ENCODE results near the gene ZNF57. TPM values are rescaled to one million over a fixed set of nuclear protein-coding genes. Genes with fewer than 3 reads are reported as not detected.

ZNF57 gene
- total RNA-seq (2.1 and 4.1 TPM in 2 replicates), polyA plus RNA-seq (4.4 and 5.4 TPM in 2 replicates)

DNA sequence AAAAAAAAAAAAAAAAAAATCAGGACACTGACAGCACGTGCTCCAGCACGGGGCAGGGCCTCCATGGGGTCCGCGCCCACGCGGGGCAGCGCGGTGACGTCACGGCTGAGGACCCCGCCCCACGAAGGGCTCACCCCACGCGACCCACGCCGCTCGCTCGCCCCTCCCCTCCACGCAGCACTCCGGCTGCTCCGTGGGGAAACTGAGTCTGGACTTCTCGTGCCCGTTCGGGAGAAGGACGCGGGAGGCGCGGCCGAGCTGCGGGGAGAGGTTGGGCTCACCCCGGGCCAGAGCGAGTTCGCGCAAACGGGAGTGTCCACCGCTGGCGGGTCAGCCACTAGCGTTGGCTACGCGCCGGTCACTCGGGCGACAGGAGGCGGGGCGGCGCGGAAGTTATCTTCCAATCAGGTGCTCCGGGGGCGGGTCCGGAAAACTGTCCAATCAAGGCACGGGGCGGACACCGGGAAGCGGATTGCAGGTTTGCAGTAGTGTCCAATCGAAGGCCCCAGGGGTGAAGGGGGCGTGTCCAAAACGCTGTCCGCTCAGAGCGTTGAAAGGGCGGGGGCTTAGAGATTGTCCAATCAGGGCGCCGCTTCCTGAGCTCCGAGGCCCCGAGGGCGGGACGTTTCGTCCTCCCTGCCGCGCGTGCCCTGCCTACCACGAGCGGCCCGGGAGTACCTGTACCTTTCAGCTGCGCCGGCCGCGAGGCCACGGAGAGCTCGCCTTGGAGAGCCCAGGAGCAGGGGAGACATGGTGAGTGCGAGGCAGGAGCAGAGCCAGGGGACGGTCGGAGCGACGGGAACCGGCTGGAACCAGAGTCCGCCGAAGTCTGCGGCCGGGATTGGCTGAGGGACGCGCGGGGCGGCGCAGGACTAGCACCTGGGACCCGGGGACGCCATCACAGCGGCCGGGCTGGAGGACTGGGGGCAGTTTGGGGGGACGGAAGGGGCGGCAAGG is at the start of gene ZNF57:
ZNF57 (plus strand) TSS at position 633 of the 957 bp plus-strand sequence; CDS start at position 751, 118 bp downstream.
- H3K27ac ChIP-seq = peak within 1 kb of the TSS; percentile 69
- TF ChIP-seq, protein P1, sequence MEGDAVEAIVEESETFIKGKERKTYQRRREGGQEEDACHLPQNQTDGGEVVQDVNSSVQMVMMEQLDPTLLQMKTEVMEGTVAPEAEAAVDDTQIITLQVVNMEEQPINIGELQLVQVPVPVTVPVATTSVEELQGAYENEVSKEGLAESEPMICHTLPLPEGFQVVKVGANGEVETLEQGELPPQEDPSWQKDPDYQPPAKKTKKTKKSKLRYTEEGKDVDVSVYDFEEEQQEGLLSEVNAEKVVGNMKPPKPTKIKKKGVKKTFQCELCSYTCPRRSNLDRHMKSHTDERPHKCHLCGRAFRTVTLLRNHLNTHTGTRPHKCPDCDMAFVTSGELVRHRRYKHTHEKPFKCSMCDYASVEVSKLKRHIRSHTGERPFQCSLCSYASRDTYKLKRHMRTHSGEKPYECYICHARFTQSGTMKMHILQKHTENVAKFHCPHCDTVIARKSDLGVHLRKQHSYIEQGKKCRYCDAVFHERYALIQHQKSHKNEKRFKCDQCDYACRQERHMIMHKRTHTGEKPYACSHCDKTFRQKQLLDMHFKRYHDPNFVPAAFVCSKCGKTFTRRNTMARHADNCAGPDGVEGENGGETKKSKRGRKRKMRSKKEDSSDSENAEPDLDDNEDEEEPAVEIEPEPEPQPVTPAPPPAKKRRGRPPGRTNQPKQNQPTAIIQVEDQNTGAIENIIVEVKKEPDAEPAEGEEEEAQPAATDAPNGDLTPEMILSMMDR (IDR thresholded peaks at IDR 0.05; ENCODE audit: low read depth, low read length) = no peak
- H3K9me3 ChIP-seq (ENCODE audit: low read depth) = no peaks in the 10 kb centered on the region
- H3K4me1 ChIP-seq (ENCODE audit: low read depth) = no peaks in the 10 kb centered on the region
- DNase-seq (ENCODE audit: low read depth in 1 of 2, low spot score in 1 of 2) = peak; percentile 100
- H3K4me3 ChIP-seq = peak within 1 kb of the TSS; percentile 94
- H3K27me3 ChIP-seq = no peaks in the 10 kb centered on the region
- no peaks in the 10 kb centered on the region for H3K36me3 ChIP-seq

DNA sequence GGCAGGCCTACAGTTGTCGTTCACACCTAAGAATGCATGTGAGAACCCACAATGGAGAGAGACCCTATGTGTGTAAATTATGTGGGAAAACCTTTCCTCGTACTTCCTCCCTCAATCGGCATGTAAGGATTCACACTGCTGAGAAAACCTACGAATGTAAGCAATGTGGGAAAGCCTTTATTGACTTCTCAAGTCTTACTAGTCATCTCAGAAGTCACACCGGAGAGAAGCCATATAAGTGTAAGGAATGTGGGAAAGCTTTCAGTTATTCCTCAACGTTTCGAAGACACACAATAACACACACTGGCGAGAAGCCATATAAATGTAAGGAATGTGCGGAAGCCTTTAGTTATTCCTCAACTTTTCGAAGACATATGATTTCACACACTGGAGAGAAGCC is 48.1 kb upstream of the ZNF57 start:
- H3K36me3 ChIP-seq = peaks cover 38% of the 10 kb centered on the region

DNA sequence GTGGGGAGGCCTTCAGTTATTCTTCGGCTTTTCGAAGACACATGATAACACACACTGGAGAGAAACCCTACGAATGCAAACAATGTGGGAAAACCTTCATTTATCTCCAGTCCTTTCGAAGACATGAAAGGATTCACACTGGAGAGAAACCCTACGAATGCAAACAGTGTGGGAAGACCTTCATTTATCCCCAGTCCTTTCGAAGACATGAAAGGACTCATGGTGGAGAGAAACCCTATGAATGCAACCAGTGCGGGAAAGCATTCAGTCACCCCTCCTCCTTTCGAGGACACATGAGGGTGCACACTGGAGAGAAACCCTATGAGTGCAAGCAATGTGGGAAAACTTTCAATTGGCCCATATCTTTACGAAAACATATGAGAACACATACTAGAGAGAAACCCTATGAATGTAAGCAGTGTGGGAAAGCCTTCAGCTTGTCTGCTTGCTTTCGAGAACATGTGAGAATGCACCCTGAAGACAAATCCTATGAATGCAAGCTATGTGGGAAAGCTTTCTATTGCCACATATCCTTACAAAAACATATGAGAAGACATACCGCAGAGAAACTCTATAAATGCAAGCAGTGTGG is 47.6 kb upstream of the ZNF57 start:
- no peak for DNase-seq (ENCODE audit: low read depth in 1 of 2, low spot score in 1 of 2)
- H3K27ac ChIP-seq = no peak overlapping the region
- no peak overlapping the region for H3K4me3 ChIP-seq
- peaks cover 38% of the 10 kb centered on the region for H3K36me3 ChIP-seq
- H3K4me1 ChIP-seq (ENCODE audit: low read depth) = no peaks in the 10 kb centered on the region
- H3K9me3 ChIP-seq (ENCODE audit: low read depth) = peaks cover 19% of the 10 kb centered on the region
- TF ChIP-seq, protein P1 (IDR thresholded peaks at IDR 0.05; ENCODE audit: low read depth, low read length) = no peak
- H3K27me3 ChIP-seq = no peaks in the 10 kb centered on the region

More for the DNA sequence above, 48.1 kb upstream of the ZNF57 start:
- DNase-seq (ENCODE audit: low read depth in 1 of 2, low spot score in 1 of 2) = no peak
- TF ChIP-seq, protein P1 (IDR thresholded peaks at IDR 0.05; ENCODE audit: low read depth, low read length) = no peak
- Histone ChIP-seq H3K9me3 (ENCODE audit: low read depth) (peaks cover 19% of the 10 kb centered on the region), H3K4me1 (ENCODE audit: low read depth) (no peaks in the 10 kb centered on the region), H3K27me3 (no peaks in the 10 kb centered on the region), H3K27ac (no peak overlapping the region), H3K4me3 (no peak overlapping the region)

DNA sequence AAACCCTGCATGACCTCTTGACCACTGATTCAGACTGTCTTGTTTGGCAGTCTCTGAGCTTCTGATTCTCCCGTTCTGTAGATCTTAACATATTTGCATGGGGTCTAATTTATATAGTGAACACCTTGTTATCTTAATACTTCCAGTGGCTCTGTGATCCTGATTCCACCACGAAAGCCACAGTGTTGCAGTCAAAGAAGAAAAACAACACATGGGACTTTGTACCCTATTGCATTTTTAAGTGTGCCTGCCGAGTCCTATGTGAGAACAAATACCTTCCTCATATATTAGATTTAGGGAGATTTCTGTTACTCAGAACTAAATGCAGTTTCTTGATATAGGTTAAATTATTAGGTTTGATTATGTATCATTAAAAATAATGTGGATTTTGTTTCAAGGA is 45.9 kb upstream of the ZNF57 start:
- no peak overlapping the region for H3K27ac ChIP-seq
- TF ChIP-seq, protein P1 (IDR thresholded peaks at IDR 0.05; ENCODE audit: low read depth, low read length) = no peak
- no peak for DNase-seq (ENCODE audit: low read depth in 1 of 2, low spot score in 1 of 2)
- no peak overlapping the region for H3K4me3 ChIP-seq
- no peaks in the 10 kb centered on the region for H3K4me1 ChIP-seq (ENCODE audit: low read depth)
- H3K27me3 ChIP-seq = no peaks in the 10 kb centered on the region
- H3K9me3 ChIP-seq (ENCODE audit: low read depth) = peaks cover 19% of the 10 kb centered on the region
- peaks cover 38% of the 10 kb centered on the region for H3K36me3 ChIP-seq

DNA sequence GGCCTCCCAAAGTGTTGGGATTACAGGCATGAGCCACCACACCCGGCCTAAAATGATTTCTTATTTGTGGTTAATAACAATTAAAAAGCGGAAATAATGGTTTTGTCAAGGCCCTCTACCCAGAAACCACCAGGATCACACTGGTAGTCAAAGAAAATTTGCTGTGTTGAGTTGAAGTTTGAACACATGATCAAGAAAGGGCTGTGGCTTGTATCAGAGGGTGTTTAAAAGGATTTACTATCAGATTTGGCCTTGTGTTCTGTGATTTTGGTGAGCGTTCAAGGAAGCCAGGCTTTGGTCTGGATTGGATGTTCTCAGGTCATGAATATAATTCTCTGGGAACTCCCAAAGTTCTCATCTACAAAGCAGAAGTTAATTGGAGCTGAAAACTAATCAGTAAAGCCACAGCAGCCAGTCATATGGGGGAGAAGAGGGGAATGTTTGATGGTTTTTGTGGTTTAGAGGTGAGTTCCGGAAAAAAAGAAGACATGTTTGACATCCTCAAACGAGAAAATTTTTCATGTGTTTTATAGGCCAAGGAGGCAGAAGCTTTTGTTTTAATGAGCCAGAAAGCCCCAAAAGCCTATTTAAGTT is 44.2 kb upstream of the ZNF57 start:
- TF ChIP-seq, protein P1 (IDR thresholded peaks at IDR 0.05; ENCODE audit: low read depth, low read length) = no peak
- peaks cover 33% of the 10 kb centered on the region for H3K36me3 ChIP-seq
- H3K9me3 ChIP-seq (ENCODE audit: low read depth) = peaks cover 15% of the 10 kb centered on the region
- no peak overlapping the region for H3K4me3 ChIP-seq
- no peaks in the 10 kb centered on the region for H3K4me1 ChIP-seq (ENCODE audit: low read depth)
- H3K27me3 ChIP-seq = no peaks in the 10 kb centered on the region
- H3K27ac ChIP-seq = no peak overlapping the region
- no peak for DNase-seq (ENCODE audit: low read depth in 1 of 2, low spot score in 1 of 2)

Measured in cardiac muscle cell (in vitro differentiated cells and primary cell).